Liver (tissue), 3 donors: ENCODE results near the gene JMJD1C.

Source experiments
- CTCF ChIP-seq: fragments of 150-350 bp; IDR thresholded peaks from 2 replicates; pipeline ENCODE4 v1.5.1; 2017; ENCODE audit warnings: improper control_type of control experiment, low read depth, low read length; ENCODE audit not compliant: missing input control
- FOXA1 ChIP-seq: IDR thresholded peaks from 2 replicates; pipeline ENCODE4 v1.6.1; 2016; ENCODE audit warnings: antibody characterized with exemption
- JUND ChIP-seq, 2 donors: IDR thresholded peaks; 2 replicates each; pipeline ENCODE4 v1.6.1; 2016; ENCODE audit warnings: antibody characterized with exemption in 2 of 2
- RAD21 ChIP-seq, 2 donors: IDR thresholded peaks; 2 replicates each; pipeline ENCODE4 v1.6.1; 2016; ENCODE audit warnings: antibody characterized with exemption in 2 of 2, mild to moderate bottlenecking in 2 of 2
- REST ChIP-seq: IDR thresholded peaks from 2 replicates; pipeline ENCODE4 v1.6.1; 2016; ENCODE audit warnings: antibody characterized with exemption, mild to moderate bottlenecking
- YY1 ChIP-seq: IDR thresholded peaks from 2 replicates; pipeline ENCODE4 v1.6.1; 2016; ENCODE audit warnings: antibody characterized with exemption, mild to moderate bottlenecking
- donor health status: healthy.
- donor health status: healthy.

DNA sequence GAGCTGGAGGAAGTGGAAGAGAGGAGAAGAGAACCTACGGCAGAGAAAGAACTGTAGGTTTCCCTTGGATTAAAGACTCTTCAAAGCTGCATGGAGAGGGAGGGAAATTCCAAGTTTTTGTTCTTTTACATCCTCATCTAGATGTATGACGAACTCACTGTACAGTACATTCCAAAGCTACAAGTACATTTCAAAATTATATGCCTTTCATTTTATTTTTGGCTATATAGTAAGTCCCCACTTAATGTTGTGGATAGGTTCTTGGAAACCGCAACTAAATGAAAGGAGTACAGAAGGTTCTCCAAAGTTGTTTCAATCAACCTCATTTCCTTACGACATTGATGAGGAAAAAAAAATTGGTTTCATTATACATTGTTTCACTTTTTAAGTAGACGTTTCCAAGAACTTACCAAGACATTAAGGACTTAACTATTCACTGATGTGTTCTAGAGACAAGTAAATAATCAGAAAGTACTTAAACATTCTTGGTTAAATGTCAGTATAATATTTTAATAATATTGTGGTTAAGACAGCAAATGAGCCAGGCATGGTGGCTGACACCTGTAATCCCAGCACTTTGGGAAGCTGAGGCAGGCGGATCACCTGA lies 16.1 kb upstream of the JMJD1C start:
- no peak for TF ChIP-seq CTCF
- TF ChIP-seq REST, result no peak
- TF ChIP-seq JUND (IDR thresholded peaks at IDR 0.05), result no peak
- TF ChIP-seq YY1, result no peak
- TF ChIP-seq RAD21 (IDR thresholded peaks at IDR 0.05), result no peak
- TF ChIP-seq FOXA1, result no peak
